Activated CD4-positive, alpha-beta T cell treated with anti-CD3 and anti-CD28 coated beads, Interleukin-2, amount 10 ng/mL, durations not matched to agents 7 days and 5 days (primary cell): ENCODE results near the gene ADAM29. TPM values are rescaled to one million over a fixed set of nuclear protein-coding genes. Genes with fewer than 3 reads are reported as not detected.

Experiments
- CTCF ChIA-PET: fragments of 350-600 bp; sonication (Branson Sonifier 250); formaldehyde crosslinking; loops from one replicate; lab custom pipeline; 2021; ENCODE audit warnings: antibody characterized with exemption; lab: Charles Lee
- POLR2A ChIA-PET: fragments of 350-600 bp; sonication (Branson Sonifier 250); formaldehyde crosslinking; loops from one replicate; lab custom pipeline; 2021; ENCODE audit warnings: antibody characterized with exemption; lab: Charles Lee
- DNase-seq: peaks from one replicate; pipeline ENCODE4 v3.0.0-alpha.2; 2020
- H3K27ac Mint-ChIP-seq: one replicate; pipeline ENCODE4 v1.8.0; 2021; ENCODE audit warnings: mild to moderate bottlenecking, moderate library complexity, mixed read lengths
- H3K27me3 Mint-ChIP-seq: one replicate; pipeline ENCODE4 v1.8.0; 2021; ENCODE audit warnings: mixed read lengths
- H3K36me3 Mint-ChIP-seq: one replicate; pipeline ENCODE4 v1.8.0; 2021; ENCODE audit warnings: low read depth, mixed read lengths
- H3K4me1 Mint-ChIP-seq: one replicate; pipeline ENCODE4 v1.8.0; 2021; ENCODE audit warnings: mixed read lengths
- H3K4me3 Mint-ChIP-seq: one replicate; pipeline ENCODE4 v1.8.0; 2021; ENCODE audit warnings: mild to moderate bottlenecking, moderate library complexity, mixed read lengths
- H3K9me3 Mint-ChIP-seq: one replicate; pipeline ENCODE4 v1.8.0; 2021; ENCODE audit warnings: mixed read lengths
- total RNA-seq, 2 experiments: library from RNA; stranded (reverse); gene quantifications; one replicate each; pipeline ENCODE4 v1.2.3, GENCODE V29; 2021

The ADAM29 gene
- total RNA-seq, 2 experiments from 2014 or later, result not detected

DNA sequence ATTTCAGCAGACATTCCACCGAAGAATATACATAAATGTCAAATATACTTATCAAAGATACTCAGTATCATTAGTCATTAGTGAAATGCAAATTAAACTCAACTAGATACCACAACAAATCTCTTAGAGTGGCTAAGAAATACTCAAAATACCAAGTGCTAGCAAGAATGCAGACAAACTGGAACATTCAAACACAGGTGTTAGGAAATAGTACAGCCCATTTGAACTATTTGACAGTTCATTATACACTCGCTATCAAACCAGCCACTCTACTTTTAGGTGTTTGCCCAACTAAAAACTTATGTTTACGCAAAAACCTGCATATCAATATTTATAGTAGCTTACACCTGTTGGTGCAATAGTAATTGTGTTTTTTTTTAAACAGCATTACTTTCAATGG is 8.8 kb downstream of the ADAM29 start:
- CTCF ChIA-PET, result no interaction called here
- no peaks in the 10 kb centered on the region for H3K4me1 Mint-ChIP-seq

DNA sequence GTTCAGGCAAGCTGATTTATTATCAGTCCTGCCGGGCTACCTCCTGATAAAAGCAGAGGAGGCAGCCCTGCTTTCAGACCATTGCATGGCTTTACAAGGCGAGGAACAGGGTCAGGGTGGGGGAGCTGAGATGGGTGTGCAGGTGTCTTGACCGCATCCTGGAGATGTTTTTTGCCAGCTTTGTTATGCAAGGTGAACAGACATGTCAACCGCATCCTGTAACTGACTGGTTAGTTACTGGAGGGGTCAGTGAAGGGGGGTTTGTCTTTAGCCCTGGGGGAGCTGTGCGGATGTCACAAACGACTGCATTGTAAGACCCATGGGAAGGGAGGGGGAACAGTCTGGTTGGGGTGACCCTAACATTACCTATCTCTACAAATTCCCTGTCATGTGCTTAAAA is 10.0 kb downstream of the ADAM29 start:
- Mint-ChIP-seq H3K27ac (no peak overlapping the region), H3K4me1 (no peaks in the 10 kb centered on the region), H3K9me3 (no peaks in the 10 kb centered on the region), H3K27me3 (no peaks in the 10 kb centered on the region), H3K36me3 (no peaks in the 10 kb centered on the region), H3K4me3 (no peak overlapping the region)
- DNase-seq, result no peak
- POLR2A ChIA-PET, result no interaction called here
- CTCF ChIA-PET, result no interaction called here

More for the DNA sequence above, 8.8 kb downstream of the ADAM29 start:
- POLR2A ChIA-PET, result no interaction called here
- no peaks in the 10 kb centered on the region for H3K9me3 Mint-ChIP-seq
- no peaks in the 10 kb centered on the region for H3K36me3 Mint-ChIP-seq
- no peak overlapping the region for H3K27ac Mint-ChIP-seq
- H3K4me3 Mint-ChIP-seq, result no peak overlapping the region
- no peak for DNase-seq
- no peaks in the 10 kb centered on the region for H3K27me3 Mint-ChIP-seq

DNA sequence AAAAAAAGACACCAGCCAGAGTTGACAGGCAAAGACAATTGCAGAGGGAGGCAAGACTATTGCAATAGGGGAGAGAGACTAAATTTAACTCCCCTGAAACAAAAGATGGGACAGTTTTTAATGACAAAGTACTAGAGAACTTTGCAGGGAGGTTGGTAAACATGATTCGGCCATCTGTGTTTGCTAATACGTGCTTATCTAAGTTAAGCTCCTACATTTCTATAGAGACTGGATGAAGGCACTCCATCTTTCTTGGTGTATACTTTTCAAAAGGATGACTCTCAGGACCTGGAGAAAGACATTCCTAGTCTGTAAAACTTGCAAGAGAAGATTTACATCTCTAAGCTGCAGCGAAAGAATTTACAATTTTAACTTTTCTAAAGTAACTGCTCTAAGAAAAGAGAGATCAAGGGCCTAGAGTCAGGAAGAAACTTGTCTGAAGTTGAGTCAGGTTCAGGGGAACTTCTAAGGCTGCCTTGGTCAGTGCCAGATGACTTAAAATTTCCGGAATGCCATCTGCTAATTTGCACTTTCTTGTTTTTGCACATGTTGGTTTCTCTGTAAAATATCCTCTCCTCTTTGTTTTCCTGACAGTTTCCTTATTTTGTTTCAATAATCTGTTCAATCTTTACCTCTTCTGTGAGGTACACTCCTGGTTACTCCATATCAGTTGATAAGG is 10.6 kb downstream of the ADAM29 start:
- H3K4me1 Mint-ChIP-seq, result no peaks in the 10 kb centered on the region
- no peaks in the 10 kb centered on the region for H3K9me3 Mint-ChIP-seq
- H3K4me3 Mint-ChIP-seq, result no peak overlapping the region
- no peak for DNase-seq
- H3K27ac Mint-ChIP-seq, result no peak overlapping the region
- no peaks in the 10 kb centered on the region for H3K27me3 Mint-ChIP-seq
- POLR2A ChIA-PET, result no interaction called here
- CTCF ChIA-PET, result no interaction called here
- no peaks in the 10 kb centered on the region for H3K36me3 Mint-ChIP-seq

DNA sequence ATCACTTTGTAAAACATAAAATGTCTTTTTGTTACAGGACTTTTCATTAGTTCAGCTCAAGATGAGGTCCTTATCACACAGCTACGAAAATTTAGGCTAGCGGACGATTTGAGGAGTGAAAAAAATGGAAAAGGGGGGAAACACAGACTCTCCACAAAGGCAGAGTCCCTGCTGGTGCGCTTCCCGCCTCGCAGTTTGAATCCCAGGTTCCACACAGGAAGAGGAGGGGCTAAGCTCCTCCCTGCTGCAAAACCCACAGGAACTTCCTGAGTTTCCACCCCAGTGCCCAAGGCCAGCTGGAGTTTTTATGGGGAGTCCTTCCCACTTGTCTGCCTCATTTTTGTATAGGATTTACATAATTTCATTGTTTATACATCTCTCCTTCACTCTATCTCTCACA is 11.2 kb downstream of the ADAM29 start:
- no peaks in the 10 kb centered on the region for H3K4me1 Mint-ChIP-seq
- H3K36me3 Mint-ChIP-seq, result no peaks in the 10 kb centered on the region
- ChIA-PET POLR2A (no interaction called here), CTCF (no interaction called here)
- no peak overlapping the region for H3K4me3 Mint-ChIP-seq
- H3K27ac Mint-ChIP-seq, result no peak overlapping the region
- no peak for DNase-seq
- H3K27me3 Mint-ChIP-seq, result no peaks in the 10 kb centered on the region
- no peaks in the 10 kb centered on the region for H3K9me3 Mint-ChIP-seq

DNA sequence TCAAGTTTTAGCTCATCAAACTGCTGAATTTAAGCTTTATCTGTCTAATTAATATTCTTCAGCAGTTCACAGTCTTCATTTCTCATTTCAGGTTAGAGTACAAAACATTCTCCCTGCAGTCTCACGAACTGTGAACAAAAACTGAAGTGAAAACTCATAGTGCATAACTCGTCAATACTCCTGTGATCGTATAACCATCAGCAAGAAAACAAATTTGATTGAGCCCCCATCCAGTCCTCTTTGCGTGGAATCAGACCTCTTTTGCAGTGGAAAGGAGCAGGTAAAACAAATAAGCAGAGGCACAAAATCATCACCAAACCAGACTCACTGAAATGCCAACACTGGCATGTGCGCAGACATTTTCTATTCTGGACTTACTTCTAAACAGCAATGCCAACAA is 12.7 kb downstream of the ADAM29 start:
- no peak overlapping the region for H3K27ac Mint-ChIP-seq
- H3K4me3 Mint-ChIP-seq, result no peak overlapping the region
- no peak for DNase-seq
- no peaks in the 10 kb centered on the region for H3K9me3 Mint-ChIP-seq
- H3K27me3 Mint-ChIP-seq, result no peaks in the 10 kb centered on the region
- ChIA-PET CTCF (no interaction called here), POLR2A (no interaction called here)
- H3K4me1 Mint-ChIP-seq, result no peaks in the 10 kb centered on the region
- no peaks in the 10 kb centered on the region for H3K36me3 Mint-ChIP-seq

DNA sequence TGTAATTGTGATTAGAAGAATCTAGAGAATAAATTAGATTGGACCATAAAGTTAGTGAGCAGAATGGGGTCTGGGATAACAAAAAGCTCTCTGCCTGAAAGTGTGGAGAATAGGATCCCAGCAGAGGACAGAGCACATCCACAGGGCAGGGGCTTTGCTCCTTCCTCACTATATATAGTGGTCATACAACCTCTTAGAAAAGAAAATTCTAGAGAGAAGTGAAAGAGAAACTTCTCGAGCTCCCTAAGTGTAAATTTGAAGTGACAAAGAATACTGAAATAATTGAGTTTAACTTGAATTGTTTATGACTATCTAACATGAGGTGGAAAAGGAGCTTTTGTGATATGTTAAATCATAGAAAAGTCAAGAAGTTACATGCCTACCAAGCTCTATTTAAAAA is 14.9 kb downstream of the ADAM29 start:
- ChIA-PET POLR2A (no interaction called here), CTCF (no interaction called here)
- Mint-ChIP-seq H3K4me1 (no peaks in the 10 kb centered on the region), H3K9me3 (no peaks in the 10 kb centered on the region), H3K27ac (no peak overlapping the region), H3K27me3 (no peaks in the 10 kb centered on the region), H3K36me3 (no peaks in the 10 kb centered on the region), H3K4me3 (no peak overlapping the region)
- no peak for DNase-seq

DNA sequence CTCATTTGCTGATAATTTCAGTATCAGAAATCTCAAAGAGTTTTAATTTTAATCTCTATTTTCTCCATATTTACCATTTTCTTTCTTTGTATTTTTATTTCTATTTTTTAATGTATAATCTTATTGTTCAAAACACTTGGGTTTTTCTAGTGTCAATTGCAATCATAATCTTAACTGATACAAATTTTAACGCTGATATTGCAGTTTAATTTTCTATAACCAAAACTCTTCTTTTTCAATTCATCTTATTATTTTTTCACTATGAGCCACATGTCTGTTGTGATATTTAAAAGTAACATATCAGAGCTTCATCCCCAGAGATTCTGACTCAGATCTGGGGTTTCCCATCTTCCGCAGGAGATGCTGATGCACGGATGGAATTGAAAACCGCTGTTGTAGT is 16.2 kb downstream of the ADAM29 start:
- no peak for DNase-seq
- Mint-ChIP-seq H3K27ac (no peak overlapping the region), H3K27me3 (no peaks in the 10 kb centered on the region), H3K4me1 (no peaks in the 10 kb centered on the region), H3K36me3 (no peaks in the 10 kb centered on the region), H3K9me3 (no peaks in the 10 kb centered on the region), H3K4me3 (no peak overlapping the region)
- CTCF ChIA-PET, result interaction anchor here (0.6 kb wide), 1 partner anchor 366 kb away, joined by 3 read pairs; no protein-coding TSS in a partner anchor
- POLR2A ChIA-PET, result no interaction called here

DNA sequence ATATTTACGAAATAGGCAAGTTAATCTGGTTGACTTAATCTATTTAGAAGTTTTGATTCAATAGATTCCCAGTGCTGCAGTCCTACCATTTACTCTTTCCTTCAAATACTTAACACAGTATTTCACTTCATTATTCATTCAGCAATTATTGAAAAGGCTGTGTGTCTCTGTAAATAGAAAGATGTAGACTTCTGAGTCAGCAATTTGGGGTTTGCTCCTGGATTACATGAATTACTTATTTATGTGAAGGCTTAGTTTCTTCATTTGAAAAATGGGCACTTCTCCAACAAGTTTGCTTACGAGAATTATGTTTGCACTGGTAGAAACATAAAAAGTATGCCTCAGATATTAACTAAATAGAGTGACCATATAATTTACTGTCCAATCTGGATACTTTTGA is 17.4 kb downstream of the ADAM29 start:
- POLR2A ChIA-PET, result no interaction called here
- H3K27me3 Mint-ChIP-seq, result no peaks in the 10 kb centered on the region
- H3K9me3 Mint-ChIP-seq, result no peaks in the 10 kb centered on the region
- H3K4me3 Mint-ChIP-seq, result no peak overlapping the region
- H3K36me3 Mint-ChIP-seq, result no peaks in the 10 kb centered on the region
- CTCF ChIA-PET, result no interaction called here
- no peak for DNase-seq
- H3K27ac Mint-ChIP-seq, result no peak overlapping the region
- no peaks in the 10 kb centered on the region for H3K4me1 Mint-ChIP-seq

DNA sequence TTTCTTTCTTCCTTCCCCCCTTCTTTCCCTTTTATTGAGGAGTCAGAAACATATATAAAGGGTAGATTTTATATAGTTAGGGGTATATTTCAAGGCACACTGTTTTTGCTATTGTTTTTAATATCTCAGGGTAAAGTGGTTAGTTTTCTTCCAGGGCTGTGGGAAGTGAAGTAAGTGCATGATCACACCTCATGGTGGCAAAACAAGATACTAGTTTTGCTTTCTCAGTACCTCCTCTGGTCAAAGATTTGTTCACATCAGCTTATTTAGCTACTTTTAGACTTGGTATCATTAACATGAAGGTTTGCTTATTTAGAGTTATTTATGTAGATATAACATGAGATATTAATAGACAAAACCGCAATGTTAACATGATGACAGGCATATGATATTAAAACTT is 21.8 kb downstream of the ADAM29 start:
- CTCF ChIA-PET, result no interaction called here
- POLR2A ChIA-PET, result no interaction called here
- DNase-seq, result no peak
- Mint-ChIP-seq H3K36me3 (no peaks in the 10 kb centered on the region), H3K4me1 (no peaks in the 10 kb centered on the region), H3K9me3 (no peaks in the 10 kb centered on the region), H3K27me3 (no peaks in the 10 kb centered on the region), H3K4me3 (no peak overlapping the region), H3K27ac (no peak overlapping the region)

DNA sequence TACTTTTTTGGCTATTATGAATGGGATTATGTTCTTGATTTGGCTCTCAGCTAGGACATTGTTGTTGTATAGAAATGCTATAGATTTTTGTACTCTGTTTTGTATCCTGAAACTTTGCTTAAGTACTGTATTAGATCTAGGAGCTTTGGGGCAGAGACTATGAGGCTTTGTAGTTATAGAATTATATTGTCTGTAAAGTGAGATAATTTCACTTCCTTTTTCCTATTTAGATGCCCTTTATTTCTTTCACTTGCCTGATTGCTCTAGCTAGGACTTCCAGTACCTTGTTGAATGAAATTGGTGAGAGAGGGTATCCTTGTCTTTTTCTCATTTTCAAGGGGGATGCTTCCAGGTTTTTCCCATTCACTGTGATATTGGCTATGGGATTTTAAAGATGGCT is 28.1 kb downstream of the ADAM29 start:
- ChIA-PET POLR2A (no interaction called here), CTCF (no interaction called here)
- DNase-seq, result no peak
- Mint-ChIP-seq H3K36me3 (no peaks in the 10 kb centered on the region), H3K4me1 (no peaks in the 10 kb centered on the region), H3K27me3 (no peaks in the 10 kb centered on the region), H3K9me3 (no peaks in the 10 kb centered on the region), H3K27ac (no peak overlapping the region), H3K4me3 (no peak overlapping the region)

DNA sequence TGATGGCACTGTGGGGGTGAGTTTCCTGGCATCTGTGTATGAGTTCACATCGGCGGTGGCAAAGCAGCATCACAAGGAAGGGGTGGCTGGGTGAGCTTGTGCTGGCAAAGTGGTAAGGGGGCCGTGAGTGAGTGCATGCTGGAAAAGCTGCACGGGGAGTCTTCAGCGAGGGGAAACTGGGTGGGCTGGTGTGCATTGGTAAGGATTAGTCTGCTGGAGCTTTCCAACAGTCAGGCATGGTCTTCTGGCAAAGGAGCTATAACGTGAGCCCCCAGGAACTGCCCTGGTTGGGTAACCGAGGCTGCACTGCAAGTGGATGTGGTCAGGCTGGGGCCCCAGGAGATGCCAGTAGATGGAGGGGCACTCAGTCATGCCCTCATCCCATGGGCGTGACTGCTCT is 30.7 kb downstream of the ADAM29 start:
- no peak overlapping the region for H3K27ac Mint-ChIP-seq
- POLR2A ChIA-PET, result no interaction called here
- H3K9me3 Mint-ChIP-seq, result no peaks in the 10 kb centered on the region
- no peaks in the 10 kb centered on the region for H3K27me3 Mint-ChIP-seq
- no peak for DNase-seq
- H3K4me1 Mint-ChIP-seq, result no peaks in the 10 kb centered on the region
- H3K36me3 Mint-ChIP-seq, result no peaks in the 10 kb centered on the region
- no peak overlapping the region for H3K4me3 Mint-ChIP-seq
- CTCF ChIA-PET, result interaction anchor here (0.6 kb wide), 1 partner anchor 513 kb away, joined by 3 read pairs; no protein-coding TSS in a partner anchor

DNA sequence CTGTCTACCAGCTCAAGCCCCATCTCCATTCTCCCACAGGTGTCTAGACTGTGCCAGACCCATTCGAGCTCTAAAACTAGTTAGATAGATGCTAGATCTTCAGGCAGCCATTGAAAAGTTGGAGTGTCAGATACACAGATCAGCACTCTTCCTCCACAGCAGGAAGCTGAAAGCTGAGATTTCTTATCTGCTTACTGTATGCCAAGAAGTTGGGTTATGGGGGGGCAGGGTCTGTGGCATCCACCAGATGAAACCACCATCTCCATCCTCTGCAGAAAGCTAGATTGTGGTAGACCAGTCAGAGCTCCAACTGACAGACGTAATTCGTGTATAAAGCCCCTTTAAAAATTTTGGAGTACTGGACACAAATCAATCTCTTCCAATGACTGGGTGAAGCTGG is 54.8 kb downstream of the ADAM29 start:
- no peaks in the 10 kb centered on the region for H3K4me1 Mint-ChIP-seq
- no peak for DNase-seq
- ChIA-PET CTCF (interaction anchor here (0.5 kb wide), 1 partner anchor 136 kb away, joined by 4 read pairs; no protein-coding TSS in a partner anchor), POLR2A (no interaction called here)
- no peaks in the 10 kb centered on the region for H3K27me3 Mint-ChIP-seq
- no peaks in the 10 kb centered on the region for H3K36me3 Mint-ChIP-seq
- H3K4me3 Mint-ChIP-seq, result no peak overlapping the region
- H3K9me3 Mint-ChIP-seq, result peaks cover 2% of the 10 kb centered on the region
- no peak overlapping the region for H3K27ac Mint-ChIP-seq

DNA sequence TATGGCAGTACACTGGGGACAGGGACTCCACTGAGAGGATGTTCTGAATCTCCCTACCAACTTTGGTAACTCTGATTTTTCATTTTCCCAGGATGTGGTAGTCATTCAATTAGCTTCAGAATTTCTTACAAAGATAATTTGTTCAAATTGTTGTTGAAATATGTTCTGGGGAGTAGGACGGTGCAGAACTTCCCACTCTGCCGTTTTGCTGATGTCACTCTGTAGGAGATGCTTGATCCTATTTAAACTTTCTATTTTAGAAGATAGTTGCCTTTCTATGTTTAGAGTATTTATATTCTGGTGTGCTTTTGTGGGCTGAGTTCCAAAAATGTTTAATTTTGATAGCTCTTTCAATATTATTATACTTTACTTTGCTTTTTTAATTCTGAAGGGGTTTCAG is 55.2 kb downstream of the ADAM29 start:
- Mint-ChIP-seq H3K36me3 (no peaks in the 10 kb centered on the region), H3K4me1 (no peaks in the 10 kb centered on the region), H3K9me3 (peaks cover 2% of the 10 kb centered on the region), H3K27ac (no peak overlapping the region), H3K27me3 (no peaks in the 10 kb centered on the region), H3K4me3 (no peak overlapping the region)
- CTCF ChIA-PET, result interaction anchor here (0.5 kb wide), 1 partner anchor 136 kb away, joined by 4 read pairs; no protein-coding TSS in a partner anchor
- DNase-seq, result no peak
- POLR2A ChIA-PET, result no interaction called here

DNA sequence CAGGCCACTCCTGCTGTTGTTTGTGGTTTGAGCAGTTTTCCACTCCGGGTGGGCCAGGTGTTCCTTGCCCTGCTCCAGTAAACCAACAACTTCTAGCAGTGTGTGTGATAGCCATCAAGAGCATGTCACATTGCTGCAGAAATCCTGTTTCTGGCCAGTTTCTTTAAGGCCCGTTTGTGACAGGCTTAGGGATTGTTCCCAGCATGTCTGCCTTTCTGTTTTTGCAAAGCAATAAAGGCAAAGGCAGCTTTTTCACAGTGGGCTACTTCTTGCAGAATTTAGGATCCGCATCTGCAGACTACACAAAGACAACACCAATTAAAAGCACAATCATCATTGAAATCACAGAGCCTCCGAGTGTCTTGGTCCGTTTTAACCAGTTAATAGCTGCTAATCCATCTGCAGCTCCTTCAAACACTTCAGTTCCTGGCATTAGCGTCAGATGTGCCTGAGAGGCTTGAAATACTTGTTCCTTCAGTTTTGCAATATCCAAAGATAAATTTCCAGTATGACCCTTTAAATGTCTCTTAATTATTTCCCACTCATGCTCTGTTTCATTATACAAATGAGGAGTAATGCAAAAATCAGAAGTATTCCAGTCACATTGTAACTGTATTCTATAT is 65.1 kb downstream of the ADAM29 start:
- ChIA-PET POLR2A (no interaction called here), CTCF (no interaction called here)
- no peak overlapping the region for H3K27ac Mint-ChIP-seq
- H3K4me3 Mint-ChIP-seq, result no peak overlapping the region
- DNase-seq, result no peak
- no peaks in the 10 kb centered on the region for H3K4me1 Mint-ChIP-seq
- H3K27me3 Mint-ChIP-seq, result no peaks in the 10 kb centered on the region
- H3K9me3 Mint-ChIP-seq, result peaks cover 16% of the 10 kb centered on the region
- no peaks in the 10 kb centered on the region for H3K36me3 Mint-ChIP-seq
